ENCODE data around the gene ANKLE1.

GRCh38 chr19:17309965-17310461 is 28.3 kb downstream of the ANKLE1 start:
- TF ChIP-seq POLR2AphosphoS5 (IDR thresholded peaks at IDR 0.05; ENCODE audit: low read depth, low read length) = no peak
- no peak for TF ChIP-seq REST (IDR thresholded peaks at IDR 0.05; ENCODE audit: insufficient read depth in 1 of 2, low read depth in 2 of 2, low read length in 2 of 2)
